SH-SY5Y (cell line): Measurements from ENCODE around the gene CENPU.

Experiments used
- GATA2 ChIP-seq: IDR thresholded peaks from 2 replicates; pipeline ENCODE4 v1.6.1; 2011; ENCODE audit warnings: mild to moderate bottlenecking, low read depth, low read length
- GATA3 ChIP-seq: IDR thresholded peaks from 2 replicates; pipeline ENCODE4 v1.6.1; 2011; ENCODE audit warnings: low read depth, mild to moderate bottlenecking, low read length, moderate library complexity

CENPU gene

DNA sequence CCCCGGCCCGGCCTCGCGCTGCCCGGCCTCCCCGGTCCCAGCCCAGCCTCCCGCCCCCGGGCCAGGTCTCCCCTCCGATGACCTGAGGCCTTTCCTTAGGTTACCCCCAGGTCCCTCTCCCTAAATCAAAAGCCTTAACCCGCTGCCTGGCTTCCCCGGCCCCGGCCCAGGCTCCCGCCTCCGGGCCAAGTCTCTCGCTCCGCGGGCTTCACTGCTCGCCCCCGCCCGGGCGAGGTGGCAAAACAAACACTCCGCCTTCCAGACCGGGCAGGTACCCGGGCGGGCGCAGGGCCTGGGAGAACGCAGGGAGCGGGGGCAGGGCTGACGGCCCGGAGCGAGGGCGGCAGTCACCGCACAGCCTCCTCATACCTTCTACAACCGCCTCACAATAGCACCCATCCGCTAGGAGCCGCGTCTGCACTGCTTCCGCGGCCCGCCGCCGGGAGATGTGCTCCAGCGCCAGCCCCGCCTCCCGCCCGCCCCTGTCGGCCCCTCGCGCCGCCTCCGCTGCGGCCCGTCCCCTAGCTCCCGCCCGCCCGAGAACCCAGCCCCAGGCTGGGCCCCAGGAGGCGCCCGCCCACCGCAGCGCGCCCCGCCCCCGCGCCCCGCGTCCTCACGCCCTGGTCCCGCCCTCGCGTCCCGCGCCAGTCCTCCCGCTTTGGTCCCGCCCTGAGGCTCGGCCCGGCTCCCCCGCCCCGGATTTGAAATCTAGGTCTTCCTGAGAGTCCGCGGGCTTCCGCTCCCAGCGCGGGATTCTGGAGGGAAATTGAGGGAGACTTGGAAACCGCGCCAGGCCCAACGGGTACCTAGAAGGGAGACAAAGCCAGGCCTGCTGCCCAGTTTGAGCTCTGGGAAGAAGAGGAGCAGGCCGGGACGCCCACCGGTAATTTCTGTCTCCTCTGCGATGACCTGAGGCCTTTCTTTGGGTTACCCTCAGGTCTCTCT, 84.6 kb downstream of the CENPU start, which contains the start of the genes CASP3 and PRIMPOL:
Gene CASP3, minus strand, starts transcription at position 422 of the 945 bp plus-strand sequence. CDS start 10,994 bp downstream, outside the sequence.
Gene PRIMPOL, plus strand, starts transcription at position 713 of the 945 bp plus-strand sequence. CDS start 7,403 bp downstream, outside the sequence.
- TF ChIP-seq GATA2 = no peak

DNA sequence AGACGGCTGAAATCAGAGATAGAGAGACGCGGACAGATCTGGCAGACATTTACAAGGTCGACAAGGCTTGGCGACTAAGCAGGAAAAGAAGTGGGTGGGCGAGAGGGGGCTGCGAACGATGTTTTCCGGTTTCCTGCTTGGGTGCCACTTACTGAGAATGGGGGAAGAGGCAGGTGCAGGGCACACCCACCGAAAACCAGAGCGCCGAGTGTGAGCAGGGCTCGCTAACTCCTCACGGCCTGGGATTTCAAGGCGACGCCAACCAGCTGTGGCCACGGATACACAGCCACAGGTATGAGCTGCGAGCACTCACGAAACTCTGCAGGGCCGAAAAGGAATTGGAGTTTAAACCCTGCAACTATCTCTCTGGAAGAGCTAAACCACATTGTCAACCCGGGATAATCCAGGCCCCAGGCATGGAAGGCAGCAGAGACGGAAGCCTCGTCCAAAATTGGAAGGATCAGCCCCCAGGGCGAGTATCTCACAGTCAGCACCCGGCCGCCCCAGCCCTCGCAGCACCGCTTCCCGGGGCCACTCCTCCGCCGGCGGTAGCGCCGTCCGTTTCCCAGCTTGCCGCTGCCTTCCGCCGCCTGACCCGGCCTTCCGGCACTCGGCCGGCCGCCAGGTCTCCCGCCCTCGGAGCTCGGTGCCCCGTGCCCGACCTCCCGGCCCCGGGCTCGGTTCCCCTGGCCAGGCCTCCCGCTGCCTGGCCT, 85.4 kb downstream of the CENPU start:
- TF ChIP-seq GATA3 (no peak), GATA2 (no peak)

GRCh38 chr4:184648054-184648312, 85.9 kb downstream of the CENPU start:
- no peak for TF ChIP-seq GATA2
- no peak for TF ChIP-seq GATA3

- TF ChIP-seq GATA3 (no peak), GATA2 (no peak)
These were observed 86.4 kb downstream of the CENPU start for GRCh38 chr4:184647266-184648053.

- no peak for TF ChIP-seq GATA2
These were observed 87.8 kb downstream of the CENPU start for GRCh38 chr4:184645904-184646610.

- TF ChIP-seq GATA3 = no peak
- TF ChIP-seq GATA2 = no peak
These were observed 89.2 kb downstream of the CENPU start for GRCh38 chr4:184644553-184645307.
